Measurements from ENCODE around the gene PITPNC1. TPM values are rescaled to one million over a fixed set of nuclear protein-coding genes. Genes with fewer than 3 reads are reported as not detected.
"Not testable (repeated sequence)": the region's sequence is repeated elsewhere in the genome, so short reads cannot be mapped to it uniquely, and the experiment has no call there.

PITPNC1 gene
- total and polyA plus RNA-seq, 2 of the 13 experiments (the other 11 are each of a cell fraction or from before 2014, with no cell fraction given): 4.1 to 5.7 TPM

DNA sequence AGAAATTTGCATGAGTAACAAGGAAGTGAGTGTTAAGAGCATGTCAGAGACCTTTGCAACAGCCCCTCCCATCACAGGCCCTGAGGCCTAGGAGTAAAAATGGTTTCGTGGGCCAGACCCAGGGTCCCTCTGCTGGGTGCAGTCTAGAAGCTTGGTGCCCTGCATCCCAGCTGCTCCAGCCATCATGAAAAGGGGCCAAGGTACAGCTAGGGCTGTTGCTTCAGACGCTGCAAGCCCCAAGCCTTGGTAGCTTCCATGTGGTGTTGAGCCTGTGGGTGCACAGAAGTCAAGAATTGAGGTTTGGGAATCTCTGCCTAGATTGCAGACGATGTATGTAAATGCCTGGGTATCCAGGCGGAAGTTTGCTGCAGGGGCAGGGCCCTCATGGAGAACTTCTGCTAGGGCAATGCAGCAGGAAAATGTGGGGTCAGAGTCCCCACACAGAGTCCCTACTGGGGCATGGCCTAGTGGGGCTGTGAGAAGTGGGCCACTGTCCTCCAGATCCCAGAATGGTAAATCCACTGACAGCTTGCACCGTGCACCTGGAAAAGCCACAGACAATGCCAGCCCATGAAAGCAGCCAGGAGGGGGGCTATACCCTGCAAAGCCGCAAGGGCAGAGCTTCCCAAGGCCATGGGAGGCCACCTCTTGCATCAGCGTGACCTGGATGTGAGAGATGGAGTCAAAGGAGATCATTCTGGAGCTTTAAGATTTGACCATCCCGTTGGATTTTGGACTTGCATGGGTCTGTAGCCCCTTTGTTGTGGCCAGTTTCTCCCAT is 45.5 kb upstream of the PITPNC1 start (continued):
- peak; percentile 25; the same call in 1 of the 2 replicates for TF ChIP-seq ZNF350 (CRISPR knock-in tag; IDR thresholded peaks at IDR 0.05; ENCODE audit: borderline replicate concordance, low read depth)
- TF ChIP-seq EHMT2 (IDR thresholded peaks at IDR 0.05; ENCODE audit: borderline replicate concordance, low read depth, low read length): peak; percentile 57; the same call in 1 of the 2 replicates
- TF ChIP-seq, protein P1, sequence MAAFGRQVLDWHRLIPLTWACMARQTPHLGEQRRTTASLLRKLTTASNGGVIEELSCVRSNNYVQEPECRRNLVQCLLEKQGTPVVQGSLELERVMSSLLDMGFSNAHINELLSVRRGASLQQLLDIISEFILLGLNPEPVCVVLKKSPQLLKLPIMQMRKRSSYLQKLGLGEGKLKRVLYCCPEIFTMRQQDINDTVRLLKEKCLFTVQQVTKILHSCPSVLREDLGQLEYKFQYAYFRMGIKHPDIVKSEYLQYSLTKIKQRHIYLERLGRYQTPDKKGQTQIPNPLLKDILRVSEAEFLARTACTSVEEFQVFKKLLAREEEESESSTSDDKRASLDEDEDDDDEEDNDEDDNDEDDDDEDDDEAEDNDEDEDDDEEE (CRISPR knock-in tag; IDR thresholded peaks at IDR 0.05): peak; percentile 24; the same call in 1 of the 2 replicates
- TF ChIP-seq, protein P2, sequence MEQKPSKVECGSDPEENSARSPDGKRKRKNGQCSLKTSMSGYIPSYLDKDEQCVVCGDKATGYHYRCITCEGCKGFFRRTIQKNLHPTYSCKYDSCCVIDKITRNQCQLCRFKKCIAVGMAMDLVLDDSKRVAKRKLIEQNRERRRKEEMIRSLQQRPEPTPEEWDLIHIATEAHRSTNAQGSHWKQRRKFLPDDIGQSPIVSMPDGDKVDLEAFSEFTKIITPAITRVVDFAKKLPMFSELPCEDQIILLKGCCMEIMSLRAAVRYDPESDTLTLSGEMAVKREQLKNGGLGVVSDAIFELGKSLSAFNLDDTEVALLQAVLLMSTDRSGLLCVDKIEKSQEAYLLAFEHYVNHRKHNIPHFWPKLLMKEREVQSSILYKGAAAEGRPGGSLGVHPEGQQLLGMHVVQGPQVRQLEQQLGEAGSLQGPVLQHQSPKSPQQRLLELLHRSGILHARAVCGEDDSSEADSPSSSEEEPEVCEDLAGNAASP (CRISPR knock-in tag; IDR thresholded peaks at IDR 0.05; ENCODE audit: borderline replicate concordance): 0 out of 2 replicates have a peak, but pooled peaks have one; percentile 48
- TF ChIP-seq NR2F6 (IDR thresholded peaks at IDR 0.05): peak; percentile 64
- peak; percentile 63 for TF ChIP-seq NR2F6 (CRISPR knock-in tag; IDR thresholded peaks at IDR 0.05)
- peak; percentile 54; the same call in 1 of the 2 replicates for TF ChIP-seq CEBPB (IDR thresholded peaks at IDR 0.05; ENCODE audit: borderline replicate concordance, low read depth, low read length)
- peak; percentile 61; the same call in 1 of the 2 replicates for TF ChIP-seq ZNF510 (CRISPR knock-in tag; IDR thresholded peaks at IDR 0.05; ENCODE audit: low read depth)
- peak; percentile 52; the same call in 1 of the 2 replicates for TF ChIP-seq ZNF501 (CRISPR knock-in tag; IDR thresholded peaks at IDR 0.05)
- TF ChIP-seq, protein P3, sequence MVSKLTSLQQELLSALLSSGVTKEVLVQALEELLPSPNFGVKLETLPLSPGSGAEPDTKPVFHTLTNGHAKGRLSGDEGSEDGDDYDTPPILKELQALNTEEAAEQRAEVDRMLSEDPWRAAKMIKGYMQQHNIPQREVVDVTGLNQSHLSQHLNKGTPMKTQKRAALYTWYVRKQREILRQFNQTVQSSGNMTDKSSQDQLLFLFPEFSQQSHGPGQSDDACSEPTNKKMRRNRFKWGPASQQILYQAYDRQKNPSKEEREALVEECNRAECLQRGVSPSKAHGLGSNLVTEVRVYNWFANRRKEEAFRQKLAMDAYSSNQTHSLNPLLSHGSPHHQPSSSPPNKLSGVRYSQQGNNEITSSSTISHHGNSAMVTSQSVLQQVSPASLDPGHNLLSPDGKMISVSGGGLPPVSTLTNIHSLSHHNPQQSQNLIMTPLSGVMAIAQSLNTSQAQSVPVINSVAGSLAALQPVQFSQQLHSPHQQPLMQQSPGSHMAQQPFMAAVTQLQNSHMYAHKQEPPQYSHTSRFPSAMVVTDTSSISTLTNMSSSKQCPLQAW (CRISPR knock-in tag; IDR thresholded peaks at IDR 0.05): 0 out of 2 replicates have a peak, but pooled peaks have one; percentile 39
- TF ChIP-seq ZNF629 (CRISPR knock-in tag; conservative IDR thresholded peaks at IDR 0.05): 0 out of 2 replicates have a peak, but pooled peaks have one; percentile 7
- peak; percentile 31; the same call in 1 of the 2 replicates for TF ChIP-seq NCOR1 (IDR thresholded peaks at IDR 0.05; ENCODE audit: borderline replicate concordance, low read length)
- 0 out of 2 replicates have a peak, but pooled peaks have one; percentile 8 for TF ChIP-seq ZNF331 (CRISPR knock-in tag; IDR thresholded peaks at IDR 0.05)
- TF ChIP-seq CBX5 (CRISPR knock-in tag; IDR thresholded peaks at IDR 0.05; ENCODE audit: borderline replicate concordance): peak; percentile 27; the same call in 1 of the 2 replicates
- TF ChIP-seq WIZ (CRISPR knock-in tag; IDR thresholded peaks at IDR 0.05): 0 out of 2 replicates have a peak, but pooled peaks have one; percentile 31
- TF ChIP-seq, protein P4, sequence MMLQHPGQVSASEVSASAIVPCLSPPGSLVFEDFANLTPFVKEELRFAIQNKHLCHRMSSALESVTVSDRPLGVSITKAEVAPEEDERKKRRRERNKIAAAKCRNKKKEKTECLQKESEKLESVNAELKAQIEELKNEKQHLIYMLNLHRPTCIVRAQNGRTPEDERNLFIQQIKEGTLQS (CRISPR knock-in tag; IDR thresholded peaks at IDR 0.05): peak; percentile 72; the same call in 1 of the 2 replicates
- TF ChIP-seq, protein P5, sequence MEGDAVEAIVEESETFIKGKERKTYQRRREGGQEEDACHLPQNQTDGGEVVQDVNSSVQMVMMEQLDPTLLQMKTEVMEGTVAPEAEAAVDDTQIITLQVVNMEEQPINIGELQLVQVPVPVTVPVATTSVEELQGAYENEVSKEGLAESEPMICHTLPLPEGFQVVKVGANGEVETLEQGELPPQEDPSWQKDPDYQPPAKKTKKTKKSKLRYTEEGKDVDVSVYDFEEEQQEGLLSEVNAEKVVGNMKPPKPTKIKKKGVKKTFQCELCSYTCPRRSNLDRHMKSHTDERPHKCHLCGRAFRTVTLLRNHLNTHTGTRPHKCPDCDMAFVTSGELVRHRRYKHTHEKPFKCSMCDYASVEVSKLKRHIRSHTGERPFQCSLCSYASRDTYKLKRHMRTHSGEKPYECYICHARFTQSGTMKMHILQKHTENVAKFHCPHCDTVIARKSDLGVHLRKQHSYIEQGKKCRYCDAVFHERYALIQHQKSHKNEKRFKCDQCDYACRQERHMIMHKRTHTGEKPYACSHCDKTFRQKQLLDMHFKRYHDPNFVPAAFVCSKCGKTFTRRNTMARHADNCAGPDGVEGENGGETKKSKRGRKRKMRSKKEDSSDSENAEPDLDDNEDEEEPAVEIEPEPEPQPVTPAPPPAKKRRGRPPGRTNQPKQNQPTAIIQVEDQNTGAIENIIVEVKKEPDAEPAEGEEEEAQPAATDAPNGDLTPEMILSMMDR (CRISPR knock-in tag; IDR thresholded peaks at IDR 0.05): peak; percentile 28
- TF ChIP-seq NONO (IDR thresholded peaks at IDR 0.05): not testable (repeated sequence)
- peak; percentile 19; the same call in 1 of the 2 replicates for TF ChIP-seq NONO (CRISPR knock-in tag; conservative IDR thresholded peaks at IDR 0.05)
